Kidney (tissue), 14 donors: ENCODE data around the gene KRT27. TPM values are rescaled to one million over a fixed set of nuclear protein-coding genes. Genes with fewer than 3 reads are reported as not detected.

Source experiments
- DNase-seq, 5 donors: peaks; one replicate each; pipeline ENCODE4 v3.0.0-alpha.2; 2013 to 2020
- FAIRE-seq: peaks from 2 replicates; lab custom pipeline; 2012; peaks lifted over from hg19 to GRCh38; lab: Jason Lieb, UNC
- H3K27ac ChIP-seq, 2 donors: one replicate each; pipeline ENCODE4 v1.7.0; 2013; ENCODE audit warnings: low read depth in 2 of 2, low read length in 2 of 2, inconsistent platforms in 1 of 2
- H3K27me3 ChIP-seq: one replicate; pipeline ENCODE4 v1.7.1; 2013; ENCODE audit warnings: low read length, inconsistent platforms; ENCODE audit not compliant: control insufficient read depth, insufficient read depth
- H3K36me3 ChIP-seq, 3 donors: one replicate each; pipeline versions ENCODE4 v1.7.0 to v1.7.1; 2013; ENCODE audit warnings: low read length in 3 of 3, control low read depth in 1 of 3, inconsistent platforms in 1 of 3; ENCODE audit not compliant: insufficient read depth in 3 of 3, control insufficient read depth in 2 of 3
- H3K4me1 ChIP-seq, 3 donors: one replicate each; pipeline versions ENCODE4 v1.7.0 to v1.7.1; 2013; ENCODE audit warnings: low read length in 3 of 3, inconsistent platforms in 1 of 3, low read depth in 1 of 3; ENCODE audit not compliant: control insufficient read depth in 2 of 3, insufficient read depth in 2 of 3
- H3K4me3 ChIP-seq, 3 donors: one replicate each; pipeline versions ENCODE4 v1.7.0 to v1.8.1; 2013; ENCODE audit warnings: low read length in 3 of 3, control low read depth in 1 of 3, inconsistent platforms in 1 of 3
- H3K9ac ChIP-seq, 3 donors: one replicate each; pipeline versions ENCODE4 v1.7.0 to v1.7.1; 2013; ENCODE audit warnings: low read length in 3 of 3, control low read depth in 1 of 3, inconsistent platforms in 1 of 3
- H3K9me3 ChIP-seq, 3 donors: one replicate each; pipeline versions ENCODE4 v1.7.0 to v1.7.1; 2013; ENCODE audit warnings: low read length in 3 of 3, control low read depth in 1 of 3, inconsistent platforms in 1 of 3; ENCODE audit not compliant: control insufficient read depth in 2 of 3, insufficient read depth in 1 of 3
- intact Hi-C: fragments of 100-400 bp; cut with DNase I; formaldehyde crosslinking; loops from one replicate; pipeline ENCODE4 v1.11.1; 2022
- polyA plus RNA-seq: library from polyadenylated mRNA; stranded (reverse); fragments of 350-450 nt; fragmentation: Illumina TruSeq; extraction: RNeasy Lipid Tissue Mini Kit (QIAGEN cat#74804); gene quantifications from one replicate; pipeline ENCODE4 v1.2.3, GENCODE V29; 2014; ENCODE audit warnings: low read depth, low replicate concordance; ENCODE audit not compliant: insufficient read depth
- total RNA-seq: library from RNA; stranded (reverse); fragmentation: NEBNext Ultra II Directional; extraction: Animal tissue kit (Norgen Biotek cat#: 25700); gene quantifications from one replicate; pipeline ENCODE4 v1.2.1, GENCODE V29; 2021
- TF ChIP-seq, protein P1 (sequence below): IDR thresholded peaks from 3 replicates; pipeline ENCODE4 v1.5.1; 2012; ENCODE audit warnings: mild to moderate bottlenecking, moderate library complexity, borderline replicate concordance; ENCODE audit not compliant: insufficient read depth; ENCODE audit errors: extremely low read depth
- donor health status: control.
- donor health status: control.
- donor health status: control.
- donor health status: control.
- donor health status: control.
- donor health status: DM: yes; HTN: yes; CAD: no.
- donor health status: Normal renal cell carcinoma (clear cell type).

The KRT27 gene
- total and polyA plus RNA-seq, 2 donors from 2014 or later: not detected

DNA sequence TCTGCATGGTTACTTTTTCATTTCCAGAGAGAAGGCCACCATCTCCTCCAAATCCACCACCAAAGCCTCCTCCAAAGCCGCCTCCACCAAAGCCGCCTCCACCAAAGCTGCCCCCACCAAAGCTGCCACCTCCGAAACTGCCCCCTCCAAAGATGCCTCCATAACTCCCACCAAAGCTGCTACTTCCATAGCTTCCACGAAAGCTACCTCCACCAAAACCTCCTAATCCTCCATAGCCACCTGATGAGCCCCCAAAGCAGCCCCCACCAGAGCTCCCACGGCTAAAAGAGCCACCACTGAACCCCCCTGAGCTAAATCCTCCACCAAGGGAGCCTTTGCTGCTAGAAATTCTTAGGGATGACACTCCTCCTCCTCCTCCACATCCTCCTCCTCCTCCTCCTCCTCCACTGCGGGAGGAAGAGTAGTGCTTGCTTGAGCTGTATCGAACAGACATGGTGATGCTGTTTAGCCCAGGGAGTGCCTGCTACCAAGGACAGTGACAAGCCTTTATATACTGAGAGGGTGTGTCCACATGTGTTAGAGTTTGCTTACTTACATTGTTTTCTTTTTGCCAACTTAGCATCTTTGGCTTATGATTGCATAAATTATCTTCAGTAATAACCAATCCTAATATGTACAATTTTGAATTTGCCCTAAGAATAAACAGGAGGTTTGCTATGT is 39.9 kb upstream of the KRT27 start, which contains the start of gene KRT10:
Gene KRT10, minus strand, starts transcription at position 483 of the 681 bp plus-strand sequence. Its CDS starts 29 bp downstream, at position 454.
- Histone ChIP-seq H3K4me1 (peaks cover 0 to 4% (median 0%) of the 10 kb centered on the region in 3 donors), H3K27ac (no peak within 1 kb of the TSS), H3K9me3 (no peaks in the 10 kb centered on the region), H3K4me3 (no peak within 1 kb of the TSS), H3K9ac (no peak within 1 kb of the TSS), H3K27me3 (no peaks in the 10 kb centered on the region), H3K36me3 (no peaks in the 10 kb centered on the region)
- FAIRE-seq (no peak), DNase-seq (no peak)
- TF ChIP-seq, protein P1, sequence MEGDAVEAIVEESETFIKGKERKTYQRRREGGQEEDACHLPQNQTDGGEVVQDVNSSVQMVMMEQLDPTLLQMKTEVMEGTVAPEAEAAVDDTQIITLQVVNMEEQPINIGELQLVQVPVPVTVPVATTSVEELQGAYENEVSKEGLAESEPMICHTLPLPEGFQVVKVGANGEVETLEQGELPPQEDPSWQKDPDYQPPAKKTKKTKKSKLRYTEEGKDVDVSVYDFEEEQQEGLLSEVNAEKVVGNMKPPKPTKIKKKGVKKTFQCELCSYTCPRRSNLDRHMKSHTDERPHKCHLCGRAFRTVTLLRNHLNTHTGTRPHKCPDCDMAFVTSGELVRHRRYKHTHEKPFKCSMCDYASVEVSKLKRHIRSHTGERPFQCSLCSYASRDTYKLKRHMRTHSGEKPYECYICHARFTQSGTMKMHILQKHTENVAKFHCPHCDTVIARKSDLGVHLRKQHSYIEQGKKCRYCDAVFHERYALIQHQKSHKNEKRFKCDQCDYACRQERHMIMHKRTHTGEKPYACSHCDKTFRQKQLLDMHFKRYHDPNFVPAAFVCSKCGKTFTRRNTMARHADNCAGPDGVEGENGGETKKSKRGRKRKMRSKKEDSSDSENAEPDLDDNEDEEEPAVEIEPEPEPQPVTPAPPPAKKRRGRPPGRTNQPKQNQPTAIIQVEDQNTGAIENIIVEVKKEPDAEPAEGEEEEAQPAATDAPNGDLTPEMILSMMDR: no peak
- intact Hi-C loops: no loop called here

DNA sequence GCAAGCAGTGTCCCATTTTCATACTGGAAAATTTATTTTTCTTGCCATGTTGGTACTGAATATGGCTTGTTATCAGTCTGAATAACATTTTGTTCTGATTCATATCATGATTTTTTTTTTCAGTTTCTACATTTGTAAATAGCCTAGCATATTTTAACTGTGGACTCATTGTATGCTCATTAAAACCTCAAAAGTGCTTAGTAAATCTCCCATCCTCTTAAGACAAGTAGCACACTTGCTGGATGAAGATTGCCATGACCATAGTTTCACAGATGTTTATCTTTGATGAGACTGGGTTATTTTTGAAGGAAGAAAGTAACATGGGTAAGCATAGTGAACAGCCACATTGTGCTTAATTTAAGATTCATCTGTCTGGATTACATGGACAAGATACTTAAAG is 39.2 kb upstream of the KRT27 start:
- TF ChIP-seq, protein P1: no peak
- DNase-seq (no peak), FAIRE-seq (no peak)
- no peaks in the 10 kb centered on the region for H3K9me3 ChIP-seq
- peaks cover 0 to 2% (median 0%) of the 10 kb centered on the region in 3 donors for H3K36me3 ChIP-seq
- H3K4me3 ChIP-seq: no peak overlapping the region
- no peak overlapping the region for H3K9ac ChIP-seq
- intact Hi-C loops: no loop called here
- H3K4me1 ChIP-seq: peaks cover 0 to 4% (median 0%) of the 10 kb centered on the region in 3 donors
- no peaks in the 10 kb centered on the region for H3K27me3 ChIP-seq
- H3K27ac ChIP-seq: no peak overlapping the region

DNA sequence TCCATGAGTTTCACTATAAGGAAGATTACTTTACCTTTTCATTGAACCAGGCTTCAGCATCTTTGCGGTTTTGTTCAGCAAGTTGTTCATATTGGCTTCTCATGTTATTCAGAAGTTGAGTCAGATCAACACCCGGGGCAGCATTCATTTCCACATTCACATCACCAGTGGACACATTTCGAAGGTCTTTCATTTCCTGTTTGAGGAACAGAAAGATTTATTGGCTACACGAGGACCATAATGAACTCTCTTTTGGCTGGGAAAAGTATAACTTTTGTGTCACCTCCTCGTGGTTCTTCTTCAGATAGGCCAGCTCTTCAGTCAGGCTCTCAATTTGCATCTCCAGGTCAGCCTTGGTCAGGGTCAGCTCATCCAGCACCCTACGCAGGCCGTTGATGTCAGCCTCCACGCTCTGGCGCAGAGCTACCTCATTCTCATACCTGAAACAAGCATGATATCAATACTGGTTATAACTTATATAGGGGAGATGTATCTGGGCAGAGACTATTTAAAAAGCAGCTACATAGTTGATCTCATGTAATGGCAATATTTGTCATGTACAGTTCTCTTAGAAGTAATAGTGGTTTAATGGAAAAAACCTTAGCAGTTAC is 38.0 kb upstream of the KRT27 start:
- no peak overlapping the region for H3K9ac ChIP-seq
- H3K36me3 ChIP-seq: peaks cover 0 to 2% (median 0%) of the 10 kb centered on the region in 3 donors
- DNase-seq: no peak
- TF ChIP-seq, protein P1: no peak
- H3K4me3 ChIP-seq: no peak overlapping the region
- no peak for FAIRE-seq
- no peaks in the 10 kb centered on the region for H3K9me3 ChIP-seq
- no peaks in the 10 kb centered on the region for H3K27me3 ChIP-seq
- H3K27ac ChIP-seq: no peak overlapping the region
- peaks cover 0 to 4% (median 0%) of the 10 kb centered on the region in 3 donors for H3K4me1 ChIP-seq
- intact Hi-C loops: no loop called here
